OCI-LY7 (cell line): ENCODE measurements around the gene EDEM1. TPM values are rescaled to one million over a fixed set of nuclear protein-coding genes. Genes with fewer than 3 reads are reported as not detected.

Experiments
- BruUV-seq: library from RNA; stranded (reverse); fragments of 400-500 nt; replicated peaks from 2 replicates; lab custom pipeline; 2021; lab: Mats Ljungman, UMichigan
- CTCF ChIA-PET: fragments of 300-600 bp; sonication (Branson Sonifier 250); formaldehyde crosslinking; loops from one replicate; lab custom pipeline; 2022; ENCODE audit warnings: antibody characterized with exemption; ENCODE audit not compliant: unreplicated experiment; lab: Charles Lee
- POLR2A ChIA-PET: fragments of 300-600 bp; sonication (Branson Sonifier 250); formaldehyde crosslinking; loops from one replicate; lab custom pipeline; 2022; ENCODE audit warnings: antibody characterized with exemption; lab: Charles Lee
- DNase-seq: peaks from one replicate; pipeline ENCODE4 v3.0.0-alpha.2; 2015; ENCODE audit warnings: low spot score
- H2AFZ ChIP-seq: fragments of 200-600 bp; sonication (generic), shearing (Covaris generic); 2 replicates; pipeline ENCODE4 v1.6.1; 2014; ENCODE audit warnings: mild to moderate bottlenecking, antibody characterized with exemption, low read length, moderate library complexity
- H3K27ac ChIP-seq: fragments of 200-600 bp; sonication (generic); 2 replicates; pipeline ENCODE4 v1.5.1; 2014; ENCODE audit warnings: mixed run types, low read depth, mild to moderate bottlenecking, moderate library complexity, low read length, inconsistent platforms; ENCODE audit not compliant: poor library complexity, severe bottlenecking
- H3K36me3 ChIP-seq: fragments of 200-600 bp; sonication (generic); 2 replicates; pipeline ENCODE4 v1.6.1; 2014; ENCODE audit warnings: mild to moderate bottlenecking, antibody characterized with exemption, low read length, moderate library complexity, mixed read lengths; ENCODE audit not compliant: insufficient read depth
- H3K4me1 ChIP-seq: fragments of 200-600 bp; sonication (generic); 2 replicates; pipeline ENCODE4 v1.5.1; 2014; ENCODE audit warnings: mild to moderate bottlenecking, low read length; ENCODE audit not compliant: insufficient read depth, poor library complexity, severe bottlenecking
- H3K4me2 ChIP-seq: fragments of 200-600 bp; sonication (generic); 2 replicates; pipeline ENCODE4 v1.6.1; 2014; ENCODE audit warnings: mild to moderate bottlenecking, low read length
- H3K4me3 ChIP-seq: fragments of 200-600 bp; sonication (generic); 2 replicates; pipeline ENCODE4 v1.5.1; 2014; ENCODE audit warnings: mild to moderate bottlenecking, low read depth, low read length; ENCODE audit not compliant: poor library complexity, severe bottlenecking
- H3K79me2 ChIP-seq: fragments of 200-600 bp; sonication (generic); 2 replicates; pipeline ENCODE4 v1.6.1; 2016; ENCODE audit warnings: low read depth, mild to moderate bottlenecking, low read length, moderate library complexity, mixed read lengths; ENCODE audit not compliant: insufficient read depth
- H3K9me2 ChIP-seq: fragments of 200-600 bp; sonication (generic); 2 replicates; pipeline ENCODE4 v1.6.1; 2016; ENCODE audit warnings: mild to moderate bottlenecking, low read length, mixed read lengths; ENCODE audit not compliant: insufficient read depth
- H3K9me3 ChIP-seq: fragments of 200-600 bp; sonication (generic); 2 replicates; pipeline ENCODE4 v1.6.1; 2014; ENCODE audit warnings: mild to moderate bottlenecking, mixed run types, low read length, mixed read lengths
- H4K20me1 ChIP-seq: fragments of 200-600 bp; sonication (generic); 2 replicates; pipeline ENCODE4 v1.6.1; 2014; ENCODE audit warnings: mild to moderate bottlenecking, antibody characterized with exemption, low read length, moderate library complexity, mixed read lengths; ENCODE audit not compliant: insufficient read depth
- CTCF ChIP-seq: fragments of 200-600 bp; sonication (generic); conservative IDR thresholded peaks from 2 replicates; pipeline ENCODE4 v1.5.1; 2014; ENCODE audit warnings: mild to moderate bottlenecking, antibody characterized with exemption, low read length, moderate library complexity, mixed read lengths
- EZH2phosphoT487 ChIP-seq: fragments of 200-600 bp; sonication (generic); IDR thresholded peaks from 2 replicates; pipeline ENCODE4 v1.6.1; 2018; ENCODE audit warnings: low read depth, borderline replicate concordance, mild to moderate bottlenecking, mixed run types, antibody characterized with exemption, low read length, moderate library complexity, mixed read lengths
- intact Hi-C: fragments of 100-400 bp; cut with micrococcal nuclease; formaldehyde crosslinking; loops from one replicate; pipeline ENCODE4 v1.10.0; 2022; ENCODE audit not compliant: unreplicated experiment
- total RNA-seq, 2 experiments: library from RNA; depleted of rRNA in 1 of 2; stranded (reverse); fragments of >200 nt in 1 of 2; shearing (Covaris generic) in 1 of 2; gene quantifications; 2 replicates each; pipeline ENCODE4 v1.2.3, GENCODE V29; 2014 to 2022

Gene EDEM1
- total RNA-seq, 2 experiments from 2014 or later, result 186 to 337 TPM

GRCh38 chr3:5191555-5192304, 4.2 kb downstream of the EDEM1 start:
- ChIA-PET CTCF (interaction anchor here (1.1 kb wide), 1 partner anchor 10 kb away, joined by 5 read pairs; no protein-coding TSS in a partner anchor), POLR2A (interaction anchor here (0.6 to 11.4 kb wide), 8 partner anchors 8 to 69 kb away, joined by 4 to 444 read pairs (median 7); partner anchors contain the start of genes ARL8B and EDEM1)
- no peaks in the 10 kb centered on the region for H3K9me2 ChIP-seq
- peak; percentile 63 for DNase-seq
- peaks cover 24% of the 10 kb centered on the region; the same call in 1 of the 2 replicates for H4K20me1 ChIP-seq
- no TSS peak for BruUV-seq
- peaks cover 95% of the 10 kb centered on the region for H3K79me2 ChIP-seq
- H3K9me3 ChIP-seq, result no peaks in the 10 kb centered on the region
- H3K4me3 ChIP-seq, result peak overlapping the region; percentile 98
- TF ChIP-seq CTCF (no peak), EZH2phosphoT487 (no peak)
- H3K4me1 ChIP-seq, result peaks cover 55% of the 10 kb centered on the region
- intact Hi-C loops, result no loop called here
- H3K36me3 ChIP-seq, result peaks cover 89% of the 10 kb centered on the region
- H3K4me2 ChIP-seq, result peak overlapping the region; percentile 69
- H2AFZ ChIP-seq, result no peak overlapping the region
- peak overlapping the region; percentile 99 for H3K27ac ChIP-seq

GRCh38 chr3:5192571-5193365, 5.3 kb downstream of the EDEM1 start:
- peak overlapping the region; percentile 99 for H3K27ac ChIP-seq
- H3K9me3 ChIP-seq, result no peaks in the 10 kb centered on the region
- peaks cover 24% of the 10 kb centered on the region; the same call in 1 of the 2 replicates for H4K20me1 ChIP-seq
- H3K79me2 ChIP-seq, result peaks cover 89% of the 10 kb centered on the region
- H3K4me1 ChIP-seq, result peaks cover 65% of the 10 kb centered on the region
- peaks cover 88% of the 10 kb centered on the region for H3K36me3 ChIP-seq
- intact Hi-C loops, result no loop called here
- peak overlapping the region; percentile 98 for H3K4me3 ChIP-seq
- ChIA-PET POLR2A (interaction anchor here (0.6 to 11.4 kb wide), 11 partner anchors 10 to 688 kb away, joined by 3 to 444 read pairs (median 4); partner anchors contain the start of genes ARL8B and EDEM1), CTCF (interaction anchor here (1.1 kb wide), 1 partner anchor 11 kb away, joined by 5 read pairs; no protein-coding TSS in a partner anchor)
- no TSS peak for BruUV-seq
- no peak for DNase-seq
- TF ChIP-seq CTCF (no peak), EZH2phosphoT487 (no peak)
- H3K9me2 ChIP-seq, result no peaks in the 10 kb centered on the region
- no peak overlapping the region for H2AFZ ChIP-seq
- peak overlapping the region; percentile 69 for H3K4me2 ChIP-seq
